CD14-positive monocyte (primary cell): ENCODE data around the gene RRBP1. TPM values are rescaled to one million over a fixed set of nuclear protein-coding genes. Genes with fewer than 3 reads are reported as not detected.

Experiments used
- DNase-seq, 3 donors: peaks; one replicate each; pipeline ENCODE4 v3.0.0-alpha.2; 2011 to 2022
- H2AFZ ChIP-seq: 2 replicates; pipeline ENCODE4 v1.6.0; 2012; ENCODE audit warnings: mild to moderate bottlenecking, low read depth, low read length, inconsistent platforms; ENCODE audit not compliant: insufficient read depth, poor library complexity, severe bottlenecking
- H3K27ac ChIP-seq, 2 donors: 1 replicate in 1 of 2; 2 replicates in 1 of 2; pipeline ENCODE4 v1.5.1; 2012 to 2013; ENCODE audit warnings: low read length in 2 of 2, control low read depth in 1 of 2, inconsistent platforms in 1 of 2, low read depth in 1 of 2, mild to moderate bottlenecking in 1 of 2
- H3K27me3 ChIP-seq, 2 donors: one replicate each; pipeline versions ENCODE4 v1.6.0 to v1.6.1; 2011 to 2013; ENCODE audit warnings: low read length in 2 of 2; ENCODE audit not compliant: control insufficient read depth in 2 of 2, insufficient read depth in 2 of 2
- H3K36me3 ChIP-seq, 2 donors: replicated peaks in 1 of 2; 1 replicate in 1 of 2; 2 replicates in 1 of 2; pipeline versions ENCODE4 v1.5.1 to v1.6.1; 2012 to 2013; ENCODE audit warnings: low read length in 2 of 2, control low read depth in 1 of 2, inconsistent platforms in 1 of 2, mild to moderate bottlenecking in 1 of 2; ENCODE audit not compliant: insufficient read depth in 2 of 2, control insufficient read depth in 1 of 2
- H3K4me1 ChIP-seq, 2 donors: 1 replicate in 1 of 2; 2 replicates in 1 of 2; pipeline versions ENCODE4 v1.5.1 to v1.6.1; 2012 to 2013; ENCODE audit warnings: low read length in 2 of 2, control low read depth in 1 of 2, inconsistent platforms in 1 of 2, mild to moderate bottlenecking in 1 of 2, moderate library complexity in 1 of 2; ENCODE audit not compliant: insufficient read depth in 2 of 2, control insufficient read depth in 1 of 2
- H3K4me2 ChIP-seq: replicated peaks from 2 replicates; pipeline ENCODE3; 2012; ENCODE audit warnings: low read length, moderate library complexity, mild to moderate bottlenecking; ENCODE audit not compliant: poor library complexity, severe bottlenecking; ENCODE audit errors: extremely low read depth
- H3K4me3 ChIP-seq, 3 experiments: fragments of 200-600 bp in 1 of 3; sonication (generic) in 1 of 3; replicated peaks in 1 of 3; 1 replicate in 2 of 3; 2 replicates in 1 of 3; pipeline ENCODE4 v1.5.1; 2011 to 2013; ENCODE audit warnings: low read length in 3 of 3, mild to moderate bottlenecking in 3 of 3, control low read depth in 2 of 3, low read depth in 2 of 3, inconsistent platforms in 1 of 3, moderate library complexity in 1 of 3
- H3K79me2 ChIP-seq: 2 replicates; pipeline ENCODE4 v1.6.0; 2012; ENCODE audit warnings: mild to moderate bottlenecking, control low read depth, inconsistent platforms, low read length, moderate library complexity; ENCODE audit not compliant: insufficient read depth
- H3K9ac ChIP-seq: 2 replicates; pipeline ENCODE4 v1.6.0; 2017; ENCODE audit warnings: low read length, mild to moderate bottlenecking; ENCODE audit not compliant: insufficient read depth, poor library complexity, severe bottlenecking
- H3K9me3 ChIP-seq, 2 donors: replicated peaks in 1 of 2; 1 replicate in 1 of 2; 2 replicates in 1 of 2; pipeline versions ENCODE4 v1.5.1 to v1.6.1; 2012 to 2013; ENCODE audit warnings: low read length in 2 of 2, control low read depth in 1 of 2; ENCODE audit not compliant: control insufficient read depth in 1 of 2, insufficient read depth in 1 of 2
- H4K20me1 ChIP-seq: 2 replicates; pipeline ENCODE4 v1.6.0; 2012; ENCODE audit warnings: mild to moderate bottlenecking, low read length, control low read depth, moderate library complexity; ENCODE audit not compliant: insufficient read depth
- H3K27ac Mint-ChIP-seq, 7 donors: one replicate each; pipeline ENCODE4 v1.8.0; 2020; ENCODE audit warnings: mild to moderate bottlenecking in 7 of 7, mixed read lengths in 7 of 7, moderate library complexity in 6 of 7, inconsistent platforms in 2 of 7
- H3K27me3 Mint-ChIP-seq, 3 donors: one replicate each; pipeline ENCODE4 v1.8.0; 2021 to 2022; ENCODE audit warnings: low read depth in 3 of 3, mild to moderate bottlenecking in 3 of 3, mixed read lengths in 3 of 3, moderate library complexity in 3 of 3, inconsistent platforms in 1 of 3
- H3K36me3 Mint-ChIP-seq, 2 donors: one replicate each; pipeline ENCODE4 v1.8.0; 2020; ENCODE audit warnings: mixed read lengths in 2 of 2, inconsistent platforms in 1 of 2, mild to moderate bottlenecking in 1 of 2
- H3K4me1 Mint-ChIP-seq: one replicate; pipeline ENCODE4 v1.8.0; 2020; ENCODE audit warnings: mild to moderate bottlenecking, mixed read lengths
- H3K4me3 Mint-ChIP-seq, 2 donors: one replicate each; pipeline ENCODE4 v1.8.0; 2020; ENCODE audit warnings: mild to moderate bottlenecking in 2 of 2, mixed read lengths in 2 of 2, moderate library complexity in 1 of 2
- H3K9me3 Mint-ChIP-seq, 7 donors: one replicate each; pipeline ENCODE4 v1.8.0; 2020 to 2022; ENCODE audit warnings: mixed read lengths in 7 of 7, mild to moderate bottlenecking in 6 of 7, moderate library complexity in 6 of 7, inconsistent platforms in 2 of 7
- CTCF ChIP-seq: fragments of 200-600 bp; IDR thresholded peaks from one replicate; pipeline ENCODE4 v1.8.0; 2022; ENCODE audit warnings: antibody characterized with exemption, mild to moderate bottlenecking
- WGBS: methylation state at CpG from one replicate; pipeline ENCODE4 v1.1.5; 2013; ENCODE audit warnings: missing lambda C conversion rate; ENCODE audit not compliant: insufficient coverage; 5-methylcytosine and 5-hydroxymethylcytosine counted together
- intact Hi-C, 2 donors: fragments of 100-400 bp; cut with micrococcal nuclease; formaldehyde crosslinking; loops; one replicate each; pipeline versions ENCODE4 v1.15.0 to v1.15.1; 2023
- polyA plus RNA-seq, 3 donors: library from polyadenylated mRNA; depleted of rRNA in 1 of 3; unstranded in 2 of 3; stranded (reverse) in 1 of 3; fragments of 300-500 nt in 2 of 3; fragments of >200 nt in 1 of 3; fragmentation: Illumina TruSeq in 2 of 3; gene quantifications; 1 replicate in 2 of 3; 2 replicates in 1 of 3; pipeline ENCODE4 v1.2.3, GENCODE V29; 2012 to 2021

RRBP1 gene
- polyA plus RNA-seq, 3 donors: 4.7 to 22.2 (median 7.5) TPM

GRCh38 chr20:17676378-17676759 is 5.7 kb downstream of the RRBP1 start:
- Mint-ChIP-seq H3K36me3 (peaks cover 43 to 53% of the 10 kb centered on the region in 2 donors), H3K27ac (peak overlapping the region in 4 of 7 donors; percentile 18 to 77 (median 42)), H3K4me1 (peaks cover 56% of the 10 kb centered on the region), H3K27me3 (no peaks in the 10 kb centered on the region), H3K9me3 (no peaks in the 10 kb centered on the region), H3K4me3 (no peak overlapping the region)
- no peaks in the 10 kb centered on the region for H3K27me3 ChIP-seq
- no peak for TF ChIP-seq CTCF
- H3K36me3 ChIP-seq: peaks cover 19 to 48% of the 10 kb centered on the region in 2 donors
- peaks cover 47% of the 10 kb centered on the region for H4K20me1 ChIP-seq
- peaks cover 95% of the 10 kb centered on the region for H3K79me2 ChIP-seq
- H3K4me3 ChIP-seq: no peak overlapping the region
- no peak overlapping the region for H3K9ac ChIP-seq
- no peak overlapping the region for H2AFZ ChIP-seq
- H3K4me2 ChIP-seq: no peak overlapping the region
- H3K4me1 ChIP-seq: peaks cover 32 to 38% of the 10 kb centered on the region in 2 donors
- intact Hi-C loops: no loop called here
- no peak for DNase-seq
- no CpG with 5 or more reads among the region's 4 CpGs for WGBS
- no peaks in the 10 kb centered on the region for H3K9me3 ChIP-seq
- H3K27ac ChIP-seq: peak overlapping the region in 1 of 2 donors; percentile 30

GRCh38 chr20:17675519-17676377 is 6.3 kb downstream of the RRBP1 start:
- intact Hi-C loops: no loop called here
- Mint-ChIP-seq H3K27me3 (no peaks in the 10 kb centered on the region), H3K36me3 (peaks cover 43 to 53% of the 10 kb centered on the region in 2 donors), H3K27ac (peak overlapping the region in 5 of 7 donors; percentile 12 to 77 (median 48)), H3K4me3 (no peak overlapping the region), H3K4me1 (peaks cover 62% of the 10 kb centered on the region), H3K9me3 (no peaks in the 10 kb centered on the region)
- no peak for DNase-seq
- Histone ChIP-seq H3K9me3 (no peaks in the 10 kb centered on the region), H3K4me3 (no peak overlapping the region), H3K27ac (peak overlapping the region in 1 of 2 donors; percentile 30), H3K27me3 (no peaks in the 10 kb centered on the region), H3K9ac (no peak overlapping the region), H2AFZ (no peak overlapping the region), H3K79me2 (peaks cover 96% of the 10 kb centered on the region), H3K4me2 (no peak overlapping the region), H3K36me3 (peaks cover 19 to 48% of the 10 kb centered on the region in 2 donors), H4K20me1 (peaks cover 47% of the 10 kb centered on the region), H3K4me1 (peaks cover 38 to 43% of the 10 kb centered on the region in 2 donors)
- WGBS: 94% methylated on average over 8 of the region's 13 CpGs
- TF ChIP-seq CTCF: no peak
